Gastroesophageal sphincter (tissue), 4 donors: Measurements from ENCODE around the gene ATP2B2. TPM values are rescaled to one million over a fixed set of nuclear protein-coding genes. Genes with fewer than 3 reads are reported as not detected.

Experiments
- ATAC-seq: fragments of 150-250 bp; one replicate; pipeline ENCODE4 v1.9.1; 2016; ENCODE audit warnings: mild to moderate bottlenecking, moderate library complexity
- H3K27ac ChIP-seq, 4 donors: fragments of 200-600 bp; sonication (generic) in 3 of 4; 1 replicate in 3 of 4; 2 replicates in 1 of 4; pipeline ENCODE4 v1.5.1; 2016 to 2019
- H3K27me3 ChIP-seq: fragments of 200-600 bp; sonication (generic); one replicate; pipeline ENCODE4 v1.5.1; 2019
- H3K36me3 ChIP-seq, 2 donors: fragments of 200-600 bp; sonication (generic); one replicate each; pipeline ENCODE4 v1.5.1; 2019; ENCODE audit warnings: control low read depth in 1 of 2
- H3K4me1 ChIP-seq, 3 donors: fragments of 200-600 bp; sonication (generic); 1 replicate in 2 of 3; 2 replicates in 1 of 3; pipeline ENCODE4 v1.5.1; 2016 to 2019; ENCODE audit warnings: control low read depth in 2 of 3
- H3K4me3 ChIP-seq, 2 donors: fragments of 200-600 bp; sonication (generic); one replicate each; pipeline ENCODE4 v1.5.1; 2019; ENCODE audit warnings: mild to moderate bottlenecking in 1 of 2, moderate library complexity in 1 of 2
- H3K9me3 ChIP-seq, 3 donors: fragments of 200-600 bp; sonication (generic); one replicate each; pipeline ENCODE4 v1.5.1; 2017 to 2019; ENCODE audit warnings: control low read depth in 2 of 3
- CTCF ChIP-seq, 4 experiments: fragments of 200-600 bp in 2 of 4; fragments of 450-650 bp in 2 of 4; sonication (generic) in 1 of 4; IDR thresholded peaks; one replicate each; pipeline ENCODE4 v1.5.1; 2017 to 2019; ENCODE audit warnings: antibody characterized with exemption in 4 of 4, mild to moderate bottlenecking in 2 of 4, moderate library complexity in 2 of 4
- EP300 ChIP-seq: sonication (generic); formaldehyde crosslinking; IDR thresholded peaks from one replicate; pipeline ENCODE4 v1.6.1; 2017; ENCODE audit warnings: antibody characterized with exemption, mild to moderate bottlenecking
- POLR2A ChIP-seq, 2 donors: fragments of 450-650 bp; IDR thresholded peaks; one replicate each; pipeline ENCODE4 v1.6.1; 2017; ENCODE audit warnings: antibody characterized with exemption in 2 of 2, mild to moderate bottlenecking in 2 of 2, moderate library complexity in 1 of 2
- POLR2AphosphoS5 ChIP-seq: sonication (generic); formaldehyde crosslinking; IDR thresholded peaks from one replicate; pipeline ENCODE4 v1.6.1; 2017; ENCODE audit warnings: antibody characterized with exemption
- WGBS, 2 donors: methylation state at CpG; one replicate each; pipeline ENCODE4 v1.1.5; 2018; ENCODE audit warnings: low coverage in 1 of 2; 5-methylcytosine and 5-hydroxymethylcytosine counted together
- total RNA-seq, 4 donors: library from RNA; depleted of rRNA; stranded (reverse); fragments of >200 nt; gene quantifications; one replicate each; pipeline ENCODE4 v1.1.0, GENCODE V29; 2016

Gene ATP2B2
- total RNA-seq, 4 donors from 2014 or later: 0.13 to 0.30 (median 0.27) TPM; not detected in 1

GRCh38 chr3:10493202-10493589 is 12.2 kb downstream of the ATP2B2 start:
- peaks cover 9% of the 10 kb centered on the region for H3K27me3 ChIP-seq
- no peak for ATAC-seq
- no peak overlapping the region for H3K27ac ChIP-seq
- H3K4me1 ChIP-seq: no peaks in the 10 kb centered on the region
- no peak for TF ChIP-seq POLR2AphosphoS5
- no peak for TF ChIP-seq POLR2A (IDR thresholded peaks at IDR 0.05)
- TF ChIP-seq CTCF (IDR thresholded peaks at IDR 0.05): no peak
- TF ChIP-seq EP300: no peak
- no peaks in the 10 kb centered on the region for H3K36me3 ChIP-seq
- H3K9me3 ChIP-seq: no peaks in the 10 kb centered on the region
- WGBS, 2 donors: 72 to 80% methylated on average over 3 to 4 of the region's 4 CpGs
- H3K4me3 ChIP-seq: no peak overlapping the region

GRCh38 chr3:10492364-10493201 is 12.8 kb downstream of the ATP2B2 start:
- Histone ChIP-seq H3K27me3 (peaks cover 9% of the 10 kb centered on the region), H3K9me3 (no peaks in the 10 kb centered on the region), H3K36me3 (no peaks in the 10 kb centered on the region), H3K27ac (no peak overlapping the region), H3K4me1 (no peaks in the 10 kb centered on the region), H3K4me3 (no peak overlapping the region)
- ATAC-seq: no peak
- WGBS, 2 donors: 60 to 77% methylated on average over 1 to 5 of the region's 12 CpGs
- no peak for TF ChIP-seq POLR2AphosphoS5
- TF ChIP-seq EP300: no peak
- TF ChIP-seq CTCF (IDR thresholded peaks at IDR 0.05): no peak
- TF ChIP-seq POLR2A (IDR thresholded peaks at IDR 0.05): no peak

- Histone ChIP-seq H3K4me1 (no peaks in the 10 kb centered on the region), H3K36me3 (no peaks in the 10 kb centered on the region), H3K9me3 (no peaks in the 10 kb centered on the region), H3K27me3 (peaks cover 9% of the 10 kb centered on the region), H3K27ac (no peak overlapping the region), H3K4me3 (no peak overlapping the region)
- 82 to 83% methylated on average over 4 to 8 of the region's 10 CpGs for WGBS, 2 donors
- no peak for ATAC-seq
- no peak for TF ChIP-seq POLR2A (IDR thresholded peaks at IDR 0.05)
- TF ChIP-seq POLR2AphosphoS5: no peak
- TF ChIP-seq EP300: no peak
Observed at GRCh38 chr3:10489746-10490483, 15.5 kb downstream of the ATP2B2 start.

GRCh38 chr3:10487988-10488633 is 17.3 kb downstream of the ATP2B2 start:
- H3K27ac ChIP-seq: no peak overlapping the region
- H3K36me3 ChIP-seq: no peaks in the 10 kb centered on the region
- no peaks in the 10 kb centered on the region for H3K4me1 ChIP-seq
- ATAC-seq: no peak
- no peak overlapping the region for H3K4me3 ChIP-seq
- no peaks in the 10 kb centered on the region for H3K9me3 ChIP-seq
- TF ChIP-seq EP300: no peak
- no peak for TF ChIP-seq POLR2A (IDR thresholded peaks at IDR 0.05)
- no peak for TF ChIP-seq CTCF (IDR thresholded peaks at IDR 0.05)
- no peak for TF ChIP-seq POLR2AphosphoS5
- WGBS, 2 donors: 87% methylated on average over 3 of the region's 4 CpGs; no CpG with 5 or more reads in 1 of the 2 donors
- H3K27me3 ChIP-seq: peaks cover 5% of the 10 kb centered on the region

- Histone ChIP-seq H3K4me1 (no peaks in the 10 kb centered on the region), H3K27me3 (no peaks in the 10 kb centered on the region), H3K4me3 (no peak overlapping the region), H3K9me3 (no peaks in the 10 kb centered on the region), H3K36me3 (no peaks in the 10 kb centered on the region), H3K27ac (no peak overlapping the region)
- 94% methylated on average over 3 of the region's 8 CpGs; no CpG with 5 or more reads in 1 of the 2 donors for WGBS, 2 donors
- TF ChIP-seq POLR2A (IDR thresholded peaks at IDR 0.05): no peak
- TF ChIP-seq CTCF (IDR thresholded peaks at IDR 0.05): no peak
- no peak for TF ChIP-seq POLR2AphosphoS5
- no peak for TF ChIP-seq EP300
- ATAC-seq: no peak
Observed at GRCh38 chr3:10485806-10486205, 19.6 kb downstream of the ATP2B2 start.
